ACHN (cell line): Measurements from ENCODE around the gene TCF12.
A peak's percentile ranks its signal among the peaks of the same experiment; 100 is the strongest.
"Not testable (repeated sequence)": the region's sequence is repeated elsewhere in the genome, so short reads cannot be mapped to it uniquely, and the experiment has no call there.

Experiments
- DNase-seq: peaks from one replicate; pipeline ENCODE4 v3.0.0-alpha.2; 2015
- in situ Hi-C: cut with HindIII; loops from 2 replicates; pipeline ENCODE4 v1.10.0; 2017; ENCODE audit warnings: low sequenced_read_pairs, low pct_ligation_motif_present, low pct_unique_long_range_greater_than_20kb

Gene TCF12

DNA sequence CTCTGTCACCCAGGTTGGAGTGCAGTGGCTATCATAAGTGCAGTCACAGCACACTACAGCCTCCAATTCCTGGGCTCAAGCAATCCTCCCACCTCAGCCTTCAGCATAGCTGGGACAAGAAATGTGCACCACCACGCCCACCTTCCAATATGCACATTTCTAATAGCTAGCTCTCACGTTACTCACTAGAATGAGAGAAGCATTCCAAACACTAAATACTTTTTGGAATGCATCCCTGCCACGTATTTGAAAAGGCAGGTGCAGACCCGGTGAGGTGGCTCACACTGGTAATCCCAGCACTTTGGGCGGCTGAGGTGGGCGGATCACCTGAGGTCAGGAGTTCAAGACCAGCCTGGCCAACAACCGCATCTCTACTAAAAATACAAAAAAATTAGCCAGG is 7.6 kb upstream of the TCF12 start:
- in situ Hi-C loops, result no loop called here

DNA sequence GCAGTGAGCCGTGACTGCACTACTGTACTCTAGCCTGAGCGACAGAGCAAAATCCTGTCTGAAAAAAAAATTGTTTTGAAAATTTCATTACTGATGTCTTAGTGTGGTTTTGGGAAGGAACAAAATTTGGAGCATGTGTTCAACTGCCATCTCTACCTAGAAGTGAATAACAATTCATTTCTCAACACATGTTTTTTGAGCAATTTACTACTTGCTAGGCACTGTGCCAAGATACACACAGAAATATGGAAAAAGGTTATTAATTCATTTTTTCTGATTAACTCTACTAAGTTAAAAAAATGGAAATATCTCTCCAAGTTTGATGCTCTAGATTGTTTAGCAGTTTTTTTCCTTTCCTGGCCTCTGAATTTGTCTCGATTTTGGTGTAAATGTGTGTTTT is 5.2 kb upstream of the TCF12 start:
- DNase-seq, result no peak
- in situ Hi-C loops, result no loop called here

More for the DNA sequence above, 7.6 kb upstream of the TCF12 start:
- DNase-seq, result no peak

DNA sequence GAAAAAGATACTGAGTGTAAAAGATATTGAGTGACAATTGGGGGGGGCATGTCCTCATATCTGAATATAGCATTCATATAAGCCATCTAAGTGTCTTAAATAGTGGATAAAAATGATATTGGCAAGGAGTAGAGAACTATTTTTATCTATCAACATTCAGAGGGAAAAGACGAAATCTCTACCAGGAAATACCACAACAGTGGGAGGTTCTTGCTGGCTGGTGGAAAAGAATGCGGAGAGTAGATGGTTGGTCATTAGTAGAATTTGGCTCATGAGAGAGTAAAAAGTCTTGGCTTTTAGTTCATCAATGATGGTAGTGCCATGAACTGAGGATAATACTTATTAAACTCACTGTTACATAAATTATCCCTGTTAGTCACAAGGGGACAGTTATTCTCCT is 4.8 kb upstream of the TCF12 start:
- in situ Hi-C loops, result no loop called here
- no peak for DNase-seq

DNA sequence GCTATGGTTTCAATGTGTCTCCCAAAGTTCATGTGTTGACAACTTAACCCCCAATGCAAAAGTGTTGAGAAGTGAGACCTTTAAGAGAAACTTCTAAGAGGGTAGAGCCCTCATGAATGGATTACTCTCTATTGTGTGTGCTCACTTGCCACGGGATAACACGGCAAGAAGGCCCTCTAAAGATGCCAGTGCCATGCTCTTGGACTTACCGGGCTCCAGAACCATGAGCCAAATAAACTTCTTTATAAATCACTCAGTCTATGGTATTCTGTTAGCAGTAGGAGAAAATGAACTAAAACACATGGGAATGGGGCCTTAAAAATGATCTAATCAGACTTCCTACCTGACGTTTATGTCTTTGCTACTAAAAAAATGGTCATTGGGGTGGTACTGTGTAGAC is 2.6 kb upstream of the TCF12 start:
- in situ Hi-C loops, result no loop called here
- DNase-seq, result no peak

DNA sequence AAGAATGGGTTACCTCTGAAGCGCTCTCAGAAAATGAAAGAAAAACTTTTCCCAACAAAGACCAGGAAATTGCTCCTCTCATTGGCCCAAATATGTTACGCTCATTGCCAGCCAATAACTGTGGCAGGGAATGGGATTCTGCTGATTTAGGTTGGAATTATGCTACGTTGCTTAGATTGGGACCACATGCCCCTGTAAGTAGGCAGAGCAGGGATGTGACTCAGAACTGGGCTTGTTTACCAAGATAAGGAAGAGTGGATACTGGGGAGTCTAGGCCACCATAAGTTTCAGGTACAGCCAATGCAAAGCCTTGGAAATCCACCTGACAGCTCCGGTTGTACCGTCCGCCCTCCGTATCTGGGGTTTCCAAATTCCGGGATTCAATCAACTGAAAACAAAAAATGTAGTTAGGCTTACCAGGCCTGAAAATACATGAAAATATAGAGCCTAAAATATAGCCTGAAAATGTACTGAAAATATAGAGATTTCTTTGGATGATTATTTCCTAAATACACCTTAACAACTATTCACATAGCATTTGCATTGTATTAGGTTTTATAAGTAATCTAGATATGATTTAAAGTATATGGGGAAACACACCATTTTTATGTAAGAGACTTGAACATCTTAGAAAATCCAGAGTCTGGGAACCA is 1.5 kb upstream of the TCF12 start:
- DNase-seq, result no peak
- in situ Hi-C loops, result no loop called here

DNA sequence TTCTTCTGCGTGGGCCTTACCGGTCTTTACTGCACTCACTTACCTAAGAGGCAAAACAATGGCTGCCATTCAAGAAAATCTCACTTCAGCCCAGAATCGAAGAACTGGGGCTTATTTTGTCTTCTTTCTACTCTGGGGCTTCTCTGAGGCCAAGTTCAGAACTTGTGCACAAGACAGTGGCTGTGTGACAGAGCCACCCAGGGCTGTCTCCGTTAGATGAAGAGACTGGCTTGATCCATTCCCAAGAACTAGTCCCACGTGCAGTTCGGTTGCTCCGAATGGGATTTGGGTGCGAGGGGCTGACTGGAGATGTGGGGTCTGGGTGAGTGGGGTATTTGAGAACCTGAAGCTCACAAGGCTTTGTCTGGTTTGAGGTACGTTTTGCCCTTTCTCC is 795 bp upstream of the TCF12 start:
- DNase-seq, result no peak
- in situ Hi-C loops, result no loop called here

DNA sequence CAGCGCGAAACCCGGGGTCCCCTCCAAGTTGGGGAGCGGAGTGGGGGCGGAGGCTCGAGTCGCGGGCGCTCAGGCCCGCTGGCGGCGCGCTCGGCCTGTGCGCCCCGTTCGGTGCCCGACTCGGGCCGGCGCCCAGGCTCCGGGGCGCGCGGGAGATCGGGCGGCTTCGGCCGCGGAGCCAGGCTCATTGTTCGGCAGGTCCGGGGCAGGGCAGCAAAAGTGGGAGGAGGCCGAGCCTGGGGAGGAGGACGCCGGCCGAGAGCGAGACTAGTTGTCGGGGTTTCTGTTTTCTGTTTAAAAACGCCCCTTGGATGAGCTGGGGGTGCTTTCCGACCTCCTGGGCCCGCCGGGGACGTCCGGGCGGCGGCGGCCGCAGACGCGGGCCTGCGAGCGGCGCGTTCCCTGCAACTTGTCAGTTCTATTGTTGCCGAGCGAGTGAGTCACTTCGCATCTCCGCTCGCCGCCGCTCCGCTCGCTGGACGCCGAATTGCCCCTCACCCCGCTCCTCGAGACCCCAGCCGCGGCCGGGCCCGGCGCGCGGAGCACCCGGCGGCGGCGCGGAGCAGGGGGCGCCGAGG is 676 bp downstream of the TCF12 start:
- peak; percentile 63 for DNase-seq

DNA sequence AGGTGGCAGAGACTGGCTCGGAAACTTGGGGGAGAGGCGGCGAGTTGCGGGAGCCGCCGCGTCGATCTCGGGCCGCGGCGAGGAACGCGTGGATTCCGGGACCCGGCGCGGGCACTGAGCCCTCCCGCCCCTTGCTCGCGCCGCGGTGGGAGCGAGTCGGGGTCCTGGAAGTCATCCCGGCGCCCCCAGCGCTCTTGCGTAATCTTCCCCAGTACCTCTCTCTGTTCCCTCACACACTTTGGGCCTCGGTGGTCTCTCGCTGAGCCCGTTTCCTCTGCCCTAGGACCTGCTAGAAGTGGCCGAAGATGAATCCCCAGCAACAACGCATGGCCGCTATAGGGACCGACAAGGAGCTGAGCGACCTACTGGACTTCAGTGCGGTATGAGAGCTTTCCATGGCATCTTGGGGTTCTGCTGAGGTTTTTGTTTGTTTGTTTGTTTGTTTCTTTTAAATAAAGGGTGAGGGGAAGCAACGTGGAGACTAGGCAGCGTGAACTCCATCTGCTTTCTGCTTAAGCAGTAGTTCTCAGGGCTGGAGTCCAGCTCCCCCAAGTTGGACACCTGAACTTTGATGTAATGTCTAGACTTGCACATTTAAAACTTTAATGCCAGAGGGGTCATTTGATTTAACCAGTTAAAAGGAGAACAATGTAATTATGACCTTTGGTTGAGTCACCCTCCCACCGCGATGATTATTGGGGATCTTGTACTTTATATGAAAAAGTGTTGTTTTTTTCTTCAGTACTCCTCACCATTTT is 1.3 kb downstream of the TCF12 start:
- in situ Hi-C loops, result no loop called here
- DNase-seq, result peak; percentile 22

More for the DNA sequence above, 676 bp downstream of the TCF12 start:
- in situ Hi-C loops, result no loop called here

DNA sequence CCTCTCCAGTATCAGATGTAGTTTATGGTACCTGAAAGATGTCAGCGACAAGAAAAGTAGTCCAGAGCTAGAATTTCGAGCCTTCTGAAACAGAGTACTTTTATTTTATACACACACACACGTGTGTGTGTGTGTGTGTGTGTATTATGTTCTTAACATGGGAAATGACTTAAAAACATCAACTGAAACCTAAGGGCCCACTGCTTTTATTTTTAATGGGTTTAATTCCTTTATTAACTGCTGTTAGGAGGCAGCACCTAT is 1.9 kb downstream of the TCF12 start:
- DNase-seq, result no peak
- in situ Hi-C loops, result no loop called here

DNA sequence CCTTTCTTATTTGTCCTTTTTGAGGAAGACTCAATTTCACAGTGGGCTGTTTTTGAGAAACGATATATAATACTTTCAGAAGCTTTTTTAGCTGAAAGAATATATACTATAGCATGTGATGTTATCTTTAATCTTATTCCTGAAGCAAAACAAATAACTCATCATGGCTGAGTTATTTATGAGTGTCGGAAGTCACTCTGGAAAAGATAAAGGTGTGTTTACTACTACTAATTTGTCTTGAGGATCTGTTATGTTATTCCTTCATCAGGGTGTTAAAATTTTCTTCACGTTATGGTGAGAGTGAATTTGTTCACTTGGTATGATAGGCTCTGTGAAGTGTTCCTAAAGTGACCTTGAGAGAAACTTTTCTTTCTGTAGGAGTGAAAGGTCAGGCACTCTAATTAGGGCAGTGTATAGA is 4.7 kb downstream of the TCF12 start:
- in situ Hi-C loops, result no loop called here
- no peak for DNase-seq

DNA sequence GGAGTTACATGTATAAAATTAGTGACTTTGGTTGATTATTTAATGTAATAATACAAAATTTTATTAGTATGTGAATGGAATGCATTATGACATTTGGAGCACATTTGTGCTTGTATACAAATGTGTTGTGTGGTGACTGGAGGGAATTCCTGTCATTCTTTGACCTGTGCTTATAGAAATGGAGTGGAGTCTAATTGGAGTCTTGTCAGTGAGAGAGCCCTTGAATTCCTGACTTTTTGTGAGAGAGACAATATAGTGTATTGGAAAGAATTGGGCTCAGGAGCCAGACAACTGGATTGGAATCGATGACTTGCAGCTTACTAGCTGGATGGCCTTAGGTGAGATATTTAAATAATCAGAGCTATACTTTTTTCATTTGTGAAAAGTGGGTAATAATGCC is 9.4 kb downstream of the TCF12 start:
- DNase-seq, result no peak
- in situ Hi-C loops, result no loop called here

DNA sequence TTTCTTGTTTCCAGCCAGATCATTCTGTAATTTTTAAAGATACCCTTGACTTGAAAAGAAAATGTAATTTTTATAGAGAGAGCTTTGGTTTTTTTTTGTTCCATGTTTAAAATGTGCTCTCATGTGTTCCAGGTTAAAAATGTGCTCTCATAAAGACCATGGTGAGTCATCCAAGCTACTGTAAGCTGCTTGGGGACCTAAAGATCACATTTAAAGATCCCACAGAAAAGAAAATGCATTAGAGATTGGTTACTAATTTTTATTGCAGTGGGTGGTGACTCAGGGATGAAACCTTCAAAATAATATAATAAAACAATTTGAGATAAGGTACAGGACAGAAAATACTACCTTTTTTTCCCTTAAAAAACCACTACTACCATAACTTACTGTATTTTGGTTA is 11.0 kb downstream of the TCF12 start:
- DNase-seq, result peak; percentile 39
- in situ Hi-C loops, result no loop called here

DNA sequence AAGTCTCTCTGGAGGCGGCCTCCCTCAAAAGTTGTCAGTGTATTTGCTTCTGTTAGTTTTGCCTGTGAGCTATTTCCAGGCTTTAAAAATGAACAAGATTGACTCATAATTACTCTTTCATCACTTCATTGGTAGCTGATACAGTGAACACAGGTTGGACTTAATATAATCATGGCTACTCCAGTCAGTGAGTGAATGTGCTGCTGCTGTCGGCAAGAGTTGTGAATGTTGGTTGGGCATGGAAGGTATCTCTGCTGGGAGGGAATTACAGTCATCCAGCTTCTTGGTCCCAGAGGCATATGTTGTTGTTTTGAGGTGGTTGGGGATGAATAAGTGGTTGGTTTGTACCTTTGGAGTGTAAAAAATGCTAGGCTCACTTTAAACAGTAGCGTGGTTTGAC is 11.5 kb downstream of the TCF12 start:
- in situ Hi-C loops, result no loop called here
- DNase-seq, result no peak

DNA sequence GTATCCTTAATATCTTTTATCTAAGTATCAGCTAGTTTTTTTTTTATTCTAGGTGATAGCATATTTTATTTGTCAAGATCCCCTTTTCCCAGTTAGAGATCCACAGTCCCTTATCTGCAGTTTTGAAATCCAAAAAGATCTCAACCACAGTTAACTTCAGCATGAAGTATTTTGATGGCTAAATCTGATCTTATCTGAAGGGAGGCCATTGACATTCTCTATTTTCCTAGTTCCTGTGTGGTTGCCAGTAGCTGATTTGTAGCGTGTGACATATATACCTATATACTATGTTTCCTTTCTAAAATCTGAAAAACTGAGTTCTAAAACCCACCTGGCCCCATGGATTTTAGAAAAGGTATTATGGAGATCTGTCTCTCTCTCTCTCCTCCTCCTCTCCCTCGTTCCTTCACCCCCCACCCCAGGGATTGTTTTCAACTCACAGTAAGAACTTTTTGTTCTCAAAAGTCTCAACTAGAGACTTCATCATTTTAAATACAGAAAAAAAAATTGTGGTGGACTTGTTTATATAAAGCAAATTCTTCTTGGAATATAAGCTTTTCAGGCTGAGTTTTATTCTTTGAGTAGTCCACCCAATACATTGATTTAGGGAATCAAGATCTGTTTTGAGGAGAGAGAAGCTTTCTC is 12.3 kb downstream of the TCF12 start:
- no peak for DNase-seq
- in situ Hi-C loops, result no loop called here

DNA sequence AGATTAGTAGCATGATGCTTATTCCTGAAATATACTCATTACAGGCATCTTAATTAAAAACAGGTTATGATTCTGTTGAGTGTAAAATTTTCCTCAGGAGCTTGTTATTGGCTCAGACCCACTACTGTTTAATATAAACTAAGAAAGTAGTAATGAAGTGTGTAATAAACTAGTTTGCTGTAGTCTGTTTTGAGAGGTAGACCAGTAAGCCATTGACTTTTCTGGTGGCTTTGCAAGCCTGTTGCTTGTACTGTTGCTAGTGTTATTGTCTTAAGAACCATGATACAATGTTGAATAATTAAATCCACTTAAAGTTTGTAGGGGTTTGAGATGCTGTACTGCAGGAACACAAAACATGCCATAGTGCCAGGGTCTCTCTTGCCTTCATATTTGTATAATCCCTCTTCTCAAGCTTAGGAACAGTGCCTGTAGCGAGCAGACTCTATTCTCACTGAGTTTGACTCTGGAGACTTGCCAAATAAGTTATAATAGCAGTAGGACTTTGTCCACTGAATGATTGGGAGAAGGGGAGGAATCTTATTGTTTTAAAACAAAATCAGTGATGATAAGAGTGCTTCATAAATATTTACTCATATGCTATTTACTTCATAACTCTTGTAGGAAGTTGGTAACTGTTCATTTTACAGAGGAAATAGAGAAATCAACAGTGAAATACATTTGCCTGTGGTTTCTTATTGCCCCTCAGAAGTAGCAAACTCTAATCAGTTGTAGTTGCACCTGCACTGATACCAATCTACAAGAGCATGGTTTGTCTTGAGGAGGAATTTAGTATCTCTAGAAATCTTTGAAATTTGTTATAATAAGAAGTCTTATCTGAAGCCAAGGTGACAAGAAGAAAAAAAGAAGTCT is 13.4 kb downstream of the TCF12 start:
- no peak for DNase-seq
- in situ Hi-C loops, result no loop called here

DNA sequence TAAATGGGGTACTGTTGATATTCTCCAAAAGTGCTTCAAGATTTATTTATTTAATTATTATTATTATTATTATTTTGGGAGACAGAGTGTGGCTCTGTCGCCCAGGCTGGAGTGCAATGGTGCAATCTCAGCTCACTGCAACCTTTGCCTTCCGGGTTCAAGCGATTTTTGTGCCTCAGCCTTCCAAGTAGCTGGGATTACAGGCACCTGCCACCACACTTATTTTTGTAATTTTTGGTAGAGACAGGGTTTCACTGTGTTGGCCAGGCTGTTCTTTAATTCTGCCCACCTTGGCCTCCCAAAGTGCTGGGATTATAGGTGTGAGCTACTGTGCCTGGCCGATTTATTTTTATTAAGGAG is 14.0 kb downstream of the TCF12 start:
- in situ Hi-C loops, result not testable (repeated sequence)

DNA sequence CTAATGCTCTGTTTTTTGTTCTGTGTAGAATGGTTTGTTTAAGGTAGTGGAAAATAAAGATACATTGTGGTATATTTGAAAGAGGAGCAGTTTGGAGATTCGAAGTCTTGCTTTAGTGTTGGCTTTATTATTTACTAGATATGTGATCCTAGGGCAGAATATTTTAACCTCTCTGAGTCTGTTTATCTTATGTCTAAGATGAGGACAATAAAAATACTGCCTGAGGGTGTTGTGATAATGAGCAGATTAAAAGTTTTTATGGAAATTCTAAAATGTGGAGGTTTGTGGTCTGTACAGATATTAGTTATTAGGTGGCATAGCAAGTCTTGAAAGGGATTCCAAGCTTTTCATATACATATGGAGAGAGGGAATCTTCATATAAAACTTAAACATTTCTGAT is 15.0 kb downstream of the TCF12 start:
- in situ Hi-C loops, result no loop called here

More for the DNA sequence above, 14.0 kb downstream of the TCF12 start:
- not testable (repeated sequence) for DNase-seq

DNA sequence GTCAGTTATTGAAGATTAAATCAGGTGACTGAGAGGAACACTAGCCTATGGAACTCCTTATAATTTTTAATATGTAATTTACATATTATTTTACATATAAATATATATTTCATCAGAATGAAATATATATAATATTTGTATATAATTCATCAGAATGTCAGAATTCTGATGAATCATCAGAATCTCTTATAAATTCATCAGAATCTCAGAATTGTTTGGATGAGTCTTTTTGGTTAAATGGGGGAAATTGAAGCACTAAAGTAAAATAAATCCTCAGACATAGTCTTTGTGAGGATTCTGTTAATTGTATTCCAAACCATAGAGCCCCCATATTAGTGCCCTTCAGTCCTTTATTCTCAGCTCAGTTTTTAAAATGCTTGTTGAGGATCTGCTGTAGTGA is 15.4 kb downstream of the TCF12 start:
- DNase-seq, result no peak
- in situ Hi-C loops, result no loop called here

More for the DNA sequence above, 15.0 kb downstream of the TCF12 start:
- DNase-seq, result no peak

DNA sequence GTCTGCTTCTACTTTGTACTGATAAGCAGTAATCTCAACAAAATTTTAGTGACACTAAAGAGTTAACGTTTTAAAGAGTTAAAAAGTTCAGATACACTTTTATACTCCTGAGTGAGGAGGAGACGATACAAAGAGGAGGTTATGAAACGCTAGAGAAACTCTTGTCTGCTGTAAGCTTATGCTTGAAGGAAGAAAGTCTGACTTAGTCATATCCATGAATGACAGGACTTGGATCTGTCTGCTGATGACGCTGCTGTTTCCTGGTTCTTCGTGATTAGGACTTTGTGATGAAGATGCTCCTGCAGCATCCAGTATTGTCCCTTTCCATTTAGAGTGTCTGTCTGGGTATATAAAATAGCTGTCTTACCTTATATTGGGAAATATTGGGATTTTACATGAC is 15.8 kb downstream of the TCF12 start:
- in situ Hi-C loops, result no loop called here
- DNase-seq, result no peak
